Body of pancreas (tissue), 4 donors: ENCODE results near the gene ERCC5. TPM values are rescaled to one million over a fixed set of nuclear protein-coding genes. Genes with fewer than 3 reads are reported as not detected.

Source experiments
- ATAC-seq: fragments of 150-250 bp; one replicate; pipeline ENCODE4 v1.9.1; 2016
- DNase-seq, 4 donors: peaks; one replicate each; pipeline ENCODE4 v3.0.0-alpha.2; 2019
- H3K27ac ChIP-seq, 4 donors: fragments of 200-600 bp; sonication (generic); 1 replicate in 3 of 4; 2 replicates in 1 of 4; pipeline versions ENCODE4 v1.5.1 to v1.6.1; 2016 to 2019; ENCODE audit warnings: mild to moderate bottlenecking in 1 of 4, mixed read lengths in 1 of 4, moderate library complexity in 1 of 4
- H3K27me3 ChIP-seq, 2 donors: fragments of 200-600 bp; sonication (generic); one replicate each; pipeline ENCODE4 v1.6.0; 2016; ENCODE audit warnings: mild to moderate bottlenecking in 1 of 2
- H3K36me3 ChIP-seq, 2 donors: fragments of 200-600 bp; sonication (generic); replicated peaks in 1 of 2; 2 replicates each; pipeline ENCODE4 v1.5.1; 2016; ENCODE audit warnings: low read depth in 2 of 2; ENCODE audit not compliant: insufficient read depth in 1 of 2
- H3K4me1 ChIP-seq: fragments of 200-600 bp; sonication (generic); one replicate; pipeline ENCODE4 v1.6.0; 2016
- H3K4me3 ChIP-seq, 2 donors: fragments of 200-600 bp; sonication (generic); 1 replicate in 1 of 2; 2 replicates in 1 of 2; pipeline ENCODE4 v1.5.1; 2016 to 2019
- H3K9me3 ChIP-seq, 3 donors: fragments of 200-600 bp; sonication (generic); 1 replicate in 2 of 3; 2 replicates in 1 of 3; pipeline ENCODE4 v1.5.1; 2016
- CTCF ChIP-seq, 7 experiments: fragments of 450-650 bp in 4 of 7; fragments of 200-600 bp in 3 of 7; sonication (generic) in 3 of 7; IDR thresholded peaks; one replicate each; pipeline ENCODE4 v1.5.1; 2016 to 2019; ENCODE audit warnings: antibody characterized with exemption in 7 of 7
- POLR2A ChIP-seq, 3 donors: fragments of 450-650 bp; IDR thresholded peaks; one replicate each; pipeline ENCODE4 v1.6.1; 2016; ENCODE audit warnings: antibody characterized with exemption in 3 of 3, mild to moderate bottlenecking in 2 of 3
- WGBS, 2 donors: methylation state at CpG; one replicate each; pipeline ENCODE4 v1.1.5; 2017; 5-methylcytosine and 5-hydroxymethylcytosine counted together
- intact Hi-C: fragments of 100-400 bp; cut with DNase I; formaldehyde crosslinking; loops from one replicate; pipeline ENCODE4 v1.15.1; 2023
- total RNA-seq, 2 donors: library from RNA; depleted of rRNA; stranded (reverse); fragments of >200 nt; gene quantifications; one replicate each; pipeline ENCODE4 v1.1.0, GENCODE V29; 2016

Gene ERCC5
- total RNA-seq, 2 donors from 2014 or later = 31.9 to 42.8 TPM

DNA sequence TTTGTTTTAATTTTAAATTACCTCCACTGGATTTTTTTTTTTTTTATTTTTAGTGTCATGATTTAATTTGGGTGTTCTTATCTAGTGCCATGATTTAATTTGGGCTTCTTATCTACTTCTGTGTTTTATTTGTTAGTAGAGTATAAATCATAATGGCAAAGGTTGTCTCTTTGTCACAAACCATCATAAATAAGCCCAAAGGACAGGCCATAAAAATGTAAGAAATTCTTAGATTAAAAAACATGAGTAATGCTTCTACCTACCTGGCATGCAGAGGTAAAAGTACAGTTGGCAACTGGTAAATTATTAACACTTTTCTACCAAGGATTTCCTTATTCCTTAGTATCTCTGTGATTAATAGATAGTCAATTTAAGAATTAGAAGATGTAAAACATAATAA lies 55.2 kb downstream of the ERCC5 start:
- no peak for TF ChIP-seq POLR2A (IDR thresholded peaks at IDR 0.05)
- no peak for TF ChIP-seq CTCF (IDR thresholded peaks at IDR 0.05)

DNA sequence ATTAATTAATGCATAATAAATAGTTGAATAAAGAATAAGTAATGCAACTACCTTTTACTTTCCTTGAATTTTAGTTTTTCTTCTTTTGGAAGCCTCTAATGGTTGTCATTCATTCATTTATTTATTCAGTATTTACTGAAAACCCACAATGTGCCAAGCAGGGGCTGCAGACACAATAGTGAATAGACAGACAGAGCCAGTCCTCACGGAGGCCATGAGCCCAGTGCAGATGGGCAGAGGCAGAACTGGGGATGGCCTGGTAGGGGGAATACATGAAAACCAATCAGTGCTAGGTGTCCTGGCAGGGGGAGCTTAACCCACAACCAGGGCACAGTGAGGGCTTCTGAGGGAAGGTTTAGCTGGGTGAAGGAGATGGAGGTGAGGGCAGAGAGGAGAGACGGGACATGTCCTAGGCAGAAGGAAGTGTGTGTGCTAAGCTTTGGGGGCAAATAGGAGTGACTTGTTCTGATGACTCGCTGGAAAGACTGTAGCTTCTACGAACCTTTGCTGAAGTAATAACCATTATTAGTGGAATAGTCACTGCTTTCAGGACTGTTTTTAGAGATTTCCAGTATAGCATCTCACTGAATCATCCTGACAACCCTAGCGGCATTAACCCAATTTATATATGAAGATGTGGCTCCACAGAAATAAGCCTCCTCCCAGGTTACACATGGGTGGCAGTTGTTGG lies 55.9 kb downstream of the ERCC5 start:
- WGBS, 2 donors = 81 to 82% methylated on average over 5 of the region's 5 CpGs
- DNase-seq = no peak
- no peak for ATAC-seq
- Histone ChIP-seq H3K9me3 (no peaks in the 10 kb centered on the region), H3K36me3 (no peaks in the 10 kb centered on the region), H3K27ac (no peak overlapping the region), H3K4me3 (no peak overlapping the region), H3K27me3 (no peaks in the 10 kb centered on the region), H3K4me1 (peaks cover 6% of the 10 kb centered on the region)
- intact Hi-C loops = no loop called here
- TF ChIP-seq CTCF (IDR thresholded peaks at IDR 0.05) = no peak
- no peak for TF ChIP-seq POLR2A (IDR thresholded peaks at IDR 0.05)

More for the DNA sequence above, 55.2 kb downstream of the ERCC5 start:
- DNase-seq (no peak), ATAC-seq (peak; percentile 18)
- intact Hi-C loops = no loop called here
- Histone ChIP-seq H3K27ac (no peak overlapping the region), H3K9me3 (no peaks in the 10 kb centered on the region), H3K4me3 (no peak overlapping the region), H3K36me3 (no peaks in the 10 kb centered on the region), H3K27me3 (no peaks in the 10 kb centered on the region), H3K4me1 (peaks cover 6% of the 10 kb centered on the region)

DNA sequence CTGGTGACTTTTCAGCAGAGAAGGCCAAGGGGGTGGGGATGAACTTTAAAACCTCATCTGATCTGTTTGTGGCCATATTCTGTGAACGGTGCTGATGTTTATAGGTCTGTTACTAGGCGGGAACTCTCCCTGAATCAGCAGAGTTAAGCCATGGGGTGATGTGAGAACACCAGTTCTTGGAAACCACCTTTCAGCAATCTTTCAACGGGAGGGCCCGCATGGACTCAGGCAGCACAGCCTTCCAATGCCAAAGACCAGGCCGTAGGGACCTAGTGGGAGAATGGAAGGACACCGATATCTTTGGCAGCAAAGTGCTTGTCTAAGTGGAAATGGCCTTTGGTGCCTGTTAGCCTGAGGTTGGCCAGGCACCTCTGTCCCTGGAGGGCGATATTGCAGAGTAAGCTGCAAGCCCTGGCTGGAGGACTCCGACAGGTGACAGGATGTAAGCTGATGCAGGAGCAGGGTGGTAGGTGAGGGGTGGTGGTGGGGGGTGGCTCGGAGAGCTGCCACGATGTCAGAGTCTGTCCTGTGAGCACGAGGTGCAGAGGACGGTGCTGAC lies 57.0 kb downstream of the ERCC5 start:
- H3K4me3 ChIP-seq = no peak overlapping the region
- TF ChIP-seq CTCF (IDR thresholded peaks at IDR 0.05) = no peak
- TF ChIP-seq POLR2A (IDR thresholded peaks at IDR 0.05) = no peak
- H3K27ac ChIP-seq = no peak overlapping the region
- no peaks in the 10 kb centered on the region for H3K36me3 ChIP-seq
- peaks cover 6% of the 10 kb centered on the region for H3K4me1 ChIP-seq
- no peak for DNase-seq
- 72 to 80% methylated on average over 11 to 12 of the region's 12 CpGs for WGBS, 2 donors
- intact Hi-C loops = no loop called here
- no peaks in the 10 kb centered on the region for H3K27me3 ChIP-seq
- H3K9me3 ChIP-seq = no peaks in the 10 kb centered on the region
- ATAC-seq = no peak

- intact Hi-C loops = no loop called here
- no peaks in the 10 kb centered on the region for H3K27me3 ChIP-seq
- DNase-seq = no peak
- 46% methylated on average over 14 of the region's 14 CpGs for WGBS, 2 donors
- no peak overlapping the region for H3K4me3 ChIP-seq
- peaks cover 6% of the 10 kb centered on the region for H3K4me1 ChIP-seq
- no peak overlapping the region for H3K27ac ChIP-seq
- no peaks in the 10 kb centered on the region for H3K9me3 ChIP-seq
- no peak for ATAC-seq
- H3K36me3 ChIP-seq = no peaks in the 10 kb centered on the region
- peak in 4 of 7 experiments; percentile 6 to 23 (median 16) for TF ChIP-seq CTCF (IDR thresholded peaks at IDR 0.05)
- TF ChIP-seq POLR2A (IDR thresholded peaks at IDR 0.05) = no peak
Observed at GRCh38 chr13:102903659-102904407, 58.0 kb downstream of the ERCC5 start.
